CD4-positive, alpha-beta T cell treated with Interleukin-1 beta for 1 hour (primary cell): Measurements from ENCODE around the gene CEP104.

Experiments
- DNase-seq, 2 donors: peaks; one replicate each; pipeline ENCODE4 v3.0.0-alpha.2; 2020 to 2022

CEP104 gene

DNA sequence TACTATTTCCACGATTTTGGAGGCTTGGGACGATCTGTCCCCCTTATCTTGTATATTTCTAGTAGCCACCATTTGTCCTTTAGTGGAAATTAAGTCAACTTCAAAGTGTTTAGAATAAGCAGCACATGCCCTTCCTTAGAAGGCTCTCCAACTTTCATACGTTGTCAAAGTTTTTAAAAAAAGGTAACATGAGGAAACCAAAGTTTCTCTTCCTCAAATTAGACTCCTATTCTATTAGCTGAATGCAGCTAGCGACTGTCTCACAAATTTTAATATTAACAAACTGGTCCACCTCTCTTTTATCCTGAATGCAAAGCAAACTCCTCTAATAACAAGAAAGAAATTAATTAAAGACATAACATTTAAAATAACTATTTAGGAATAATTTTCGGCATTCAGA is 36.2 kb upstream of the CEP104 start:
- DNase-seq = no peak

GRCh38 chr1:3892748-3893147 is 35.7 kb upstream of the CEP104 start:
- no peak for DNase-seq

DNA sequence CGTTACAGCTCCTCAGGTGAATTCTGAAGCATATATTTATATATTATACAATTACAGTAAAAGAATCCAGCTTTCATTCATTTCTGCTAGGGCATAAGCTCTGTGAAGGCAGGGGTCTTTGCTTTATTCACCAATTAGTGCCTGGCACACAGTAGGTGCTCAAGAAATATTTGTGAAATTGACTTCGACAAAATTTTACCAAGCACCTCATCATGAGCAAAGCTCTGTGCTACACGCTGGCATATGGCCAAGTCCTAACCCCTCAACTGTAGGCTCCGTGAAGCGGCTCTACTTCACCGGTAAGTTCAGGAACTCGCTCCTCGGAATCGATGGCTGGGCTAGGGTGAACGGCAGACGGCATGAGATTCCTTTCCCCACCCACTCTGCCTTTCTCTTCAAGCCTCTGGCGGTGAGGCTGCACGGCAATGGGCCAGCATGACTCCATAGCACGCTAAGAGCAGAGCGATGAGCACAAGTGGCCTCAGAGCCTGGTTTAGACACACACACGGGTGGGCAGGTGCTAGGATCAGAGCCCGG is 34.4 kb upstream of the CEP104 start:
- no peak for DNase-seq

GRCh38 chr1:3890389-3891328 is 33.6 kb upstream of the CEP104 start:
- DNase-seq = peak in 1 of 2 donors; percentile 60

DNA sequence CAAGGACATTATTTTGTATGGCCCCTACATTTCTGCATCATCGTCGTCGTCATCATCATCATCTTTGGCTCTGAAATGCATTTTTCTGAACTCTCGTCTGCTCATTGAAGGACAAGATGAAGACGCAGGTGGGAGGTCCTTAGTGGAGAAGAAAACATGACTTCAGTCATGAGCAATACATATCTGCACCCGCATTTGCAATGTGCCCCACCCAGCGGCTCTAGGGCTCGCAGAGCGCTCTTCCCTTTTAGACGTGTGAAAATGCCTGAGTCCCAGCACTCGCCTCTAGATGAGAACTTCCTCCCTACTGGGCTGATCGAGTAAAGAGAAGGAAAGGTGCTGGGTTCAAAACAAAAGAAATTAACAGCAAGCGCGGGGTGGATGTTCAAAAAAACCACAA is 32.9 kb upstream of the CEP104 start:
- DNase-seq = peak; percentile 30 to 46

GRCh38 chr1:3888301-3888700 is 31.3 kb upstream of the CEP104 start:
- DNase-seq = no peak

GRCh38 chr1:3886691-3887090 is 29.7 kb upstream of the CEP104 start:
- DNase-seq = no peak

- DNase-seq = no peak
Observed at GRCh38 chr1:3886106-3886670, 29.2 kb upstream of the CEP104 start.

GRCh38 chr1:3885611-3886010 is 28.6 kb upstream of the CEP104 start:
- no peak for DNase-seq

DNA sequence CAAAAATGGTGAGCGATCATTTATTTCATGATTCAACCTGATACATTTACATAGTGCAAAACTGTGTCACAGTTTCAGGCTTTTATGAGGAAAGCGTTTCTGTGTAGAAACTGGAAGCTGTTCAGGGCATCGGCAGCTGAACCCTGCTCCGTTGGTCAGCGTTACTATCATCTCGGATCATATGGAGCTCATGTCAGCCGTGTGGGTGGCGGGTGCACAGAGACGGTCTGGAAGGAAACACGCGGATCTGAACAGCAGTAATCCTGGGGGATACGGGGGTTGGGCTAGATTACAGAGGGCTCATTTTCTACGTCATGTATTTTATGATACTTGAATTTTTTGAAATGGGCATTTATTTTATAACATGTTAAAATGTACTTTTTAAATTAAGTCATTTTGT is 28.0 kb upstream of the CEP104 start:
- no peak for DNase-seq

DNA sequence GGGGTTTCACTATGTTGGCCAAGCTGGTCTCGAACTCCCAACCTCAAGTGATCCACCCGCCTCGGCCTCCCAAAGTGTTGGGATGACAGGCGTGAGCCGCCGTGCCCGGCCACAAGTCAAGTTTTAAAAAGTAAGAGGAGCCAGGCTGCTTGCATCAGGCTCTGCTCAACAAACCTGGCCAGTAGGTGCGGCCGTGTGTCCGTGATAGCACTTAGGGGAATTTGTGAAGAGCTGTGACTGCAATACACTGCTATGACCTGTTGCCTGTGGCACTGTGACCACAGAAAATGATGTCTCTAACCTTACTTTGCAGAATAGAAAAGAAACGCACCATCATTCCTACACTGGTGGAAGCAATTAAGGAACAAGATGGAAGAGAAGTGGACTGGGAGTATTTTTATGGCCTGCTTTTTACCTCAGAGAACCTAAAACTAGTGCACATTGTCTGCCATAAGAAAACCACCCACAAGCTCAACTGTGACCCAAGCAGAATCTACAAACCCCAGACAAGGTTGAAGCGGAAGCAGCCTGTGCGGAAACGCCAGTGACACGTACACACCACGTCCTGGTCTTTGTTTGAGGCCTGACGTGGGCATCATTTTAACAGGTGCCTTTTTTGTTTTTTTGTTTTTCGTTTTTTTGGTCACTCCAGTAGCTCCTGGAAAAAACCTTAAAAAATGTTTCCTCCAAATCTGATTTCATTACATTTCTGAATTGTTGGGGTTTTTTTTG is 26.3 kb upstream of the CEP104 start:
- DNase-seq = peak; percentile 48 to 51

DNA sequence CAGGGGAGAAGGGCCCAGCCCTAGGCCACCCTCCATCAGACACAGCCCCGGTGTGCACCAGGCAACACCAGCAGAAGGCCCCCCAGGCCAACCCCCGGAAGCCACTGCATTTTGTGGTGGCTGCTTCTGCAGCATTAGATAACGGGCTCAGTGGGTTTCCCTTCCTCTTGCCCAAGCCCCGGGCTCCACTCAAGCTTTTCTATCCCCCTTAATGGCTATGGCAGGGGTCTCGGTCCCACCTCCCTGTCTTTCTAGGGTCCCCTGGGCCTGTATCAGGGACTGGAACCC is 24.1 kb upstream of the CEP104 start:
- DNase-seq = no peak

GRCh38 chr1:3880429-3881192 is 23.6 kb upstream of the CEP104 start:
- no peak for DNase-seq

DNA sequence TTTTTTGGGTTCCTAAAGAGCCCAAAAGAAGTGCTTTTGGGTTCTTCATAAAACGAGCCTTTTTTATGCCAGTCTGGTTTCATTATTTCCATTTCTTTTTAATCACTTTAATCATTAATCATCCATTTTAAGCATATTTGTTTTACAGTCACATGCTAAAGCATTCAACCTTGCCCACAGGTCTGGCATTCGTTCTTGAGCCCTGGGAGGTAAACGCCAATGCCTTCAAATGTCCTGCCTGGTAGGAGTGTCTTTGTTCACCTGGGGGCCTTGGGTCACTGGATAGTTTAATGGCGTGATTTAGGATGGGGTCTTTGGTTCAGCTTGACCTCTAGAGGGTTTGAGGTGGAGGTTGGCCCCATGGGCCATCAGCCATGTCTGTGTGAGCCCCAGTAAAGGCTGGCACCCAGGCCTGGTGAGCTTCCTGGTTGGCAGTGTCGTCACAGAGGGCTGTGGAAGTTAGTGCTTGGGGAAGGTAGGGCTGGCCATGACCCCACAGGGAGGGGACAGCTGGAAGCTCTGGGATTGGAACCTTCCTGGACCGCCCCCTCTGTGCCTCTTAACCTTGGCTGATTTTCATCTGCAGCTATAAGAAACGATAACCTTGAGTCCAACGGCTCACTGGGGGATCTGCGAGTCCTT is 22.9 kb upstream of the CEP104 start:
- DNase-seq = no peak

DNA sequence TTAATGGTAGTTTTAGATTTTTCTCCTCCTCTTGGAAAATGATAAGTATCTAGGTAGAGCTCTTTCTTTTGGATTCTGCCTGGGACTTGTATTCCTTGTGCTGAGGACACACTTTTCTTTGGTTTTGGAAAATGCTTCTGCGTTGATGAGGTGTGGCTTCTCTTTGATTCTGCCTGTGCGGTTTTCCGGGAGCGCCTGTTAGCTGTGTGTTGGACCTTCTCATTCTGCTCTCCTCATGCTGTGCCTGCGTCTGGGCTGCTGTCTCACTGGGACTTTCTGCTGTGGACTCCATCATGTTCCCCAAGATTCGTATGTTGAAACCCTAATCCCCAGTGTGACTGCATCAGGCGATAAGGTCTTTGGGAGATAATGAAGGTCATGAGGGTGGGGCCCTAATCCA is 22.1 kb upstream of the CEP104 start:
- no peak for DNase-seq

GRCh38 chr1:3876716-3877115 is 19.7 kb upstream of the CEP104 start:
- no peak for DNase-seq

DNA sequence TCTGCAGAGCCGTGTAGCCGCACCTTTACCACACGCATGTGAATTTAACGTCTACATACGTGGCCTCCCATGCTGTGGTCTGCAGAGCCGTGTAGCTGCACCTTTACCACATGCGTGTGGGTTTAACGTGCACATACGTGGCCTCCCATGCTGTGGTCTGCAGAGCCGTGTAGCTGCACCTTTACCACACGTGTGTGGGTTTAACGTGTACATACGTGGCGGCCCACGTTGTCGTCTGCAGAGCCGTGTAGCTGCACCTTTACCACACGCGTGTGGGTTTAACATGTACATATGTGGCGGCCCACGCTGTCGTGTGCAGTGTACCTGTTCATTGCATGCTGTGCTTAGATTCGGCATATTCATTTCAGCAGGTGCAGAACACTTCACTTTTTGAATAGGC is 17.7 kb upstream of the CEP104 start:
- DNase-seq = no peak

- DNase-seq = no peak
Observed at GRCh38 chr1:3872546-3872945, 15.5 kb upstream of the CEP104 start.

DNA sequence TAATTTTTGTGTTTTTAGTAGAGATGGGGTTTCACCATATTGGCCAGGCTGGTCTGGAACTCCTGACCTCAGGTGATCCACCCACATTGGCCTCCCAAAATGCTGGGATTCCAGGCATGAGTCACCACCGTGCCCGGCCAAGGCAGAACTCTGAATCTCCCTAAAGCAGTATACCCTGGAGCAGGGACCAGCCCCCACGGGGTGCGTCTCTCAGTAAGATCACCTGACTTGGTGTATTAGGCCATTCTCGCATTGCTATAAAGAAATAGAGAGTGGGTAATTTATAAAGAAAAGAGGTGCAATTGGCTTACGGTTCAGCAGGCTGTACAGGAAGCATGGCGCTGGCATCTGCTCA is 14.4 kb upstream of the CEP104 start:
- no peak for DNase-seq

GRCh38 chr1:3869751-3870301 is 12.8 kb upstream of the CEP104 start:
- no peak for DNase-seq

DNA sequence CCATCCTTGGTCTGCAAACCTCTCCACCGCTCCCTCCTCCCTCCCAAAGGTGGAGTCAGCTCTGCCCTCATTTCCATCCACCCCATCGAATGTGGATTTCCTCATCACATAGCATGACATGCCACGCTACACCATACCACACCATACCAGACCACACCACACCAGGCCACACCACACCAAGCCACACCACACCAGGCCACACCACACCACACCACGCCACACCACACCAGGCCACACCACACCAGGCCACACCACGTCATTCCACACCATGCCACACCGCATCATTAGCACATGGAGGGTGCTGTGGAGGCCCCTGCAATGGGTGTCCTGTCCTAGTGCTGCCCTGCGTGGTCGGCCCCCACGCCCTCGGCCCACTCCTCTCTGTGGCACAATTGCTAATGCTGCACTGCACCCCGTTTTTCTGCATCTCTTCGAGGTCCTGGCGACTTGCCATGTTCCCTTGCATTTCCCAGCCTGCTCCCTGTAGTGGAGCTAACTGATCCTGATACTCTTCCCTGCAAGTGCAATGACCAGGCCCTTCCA is 11.5 kb upstream of the CEP104 start:
- DNase-seq = no peak

DNA sequence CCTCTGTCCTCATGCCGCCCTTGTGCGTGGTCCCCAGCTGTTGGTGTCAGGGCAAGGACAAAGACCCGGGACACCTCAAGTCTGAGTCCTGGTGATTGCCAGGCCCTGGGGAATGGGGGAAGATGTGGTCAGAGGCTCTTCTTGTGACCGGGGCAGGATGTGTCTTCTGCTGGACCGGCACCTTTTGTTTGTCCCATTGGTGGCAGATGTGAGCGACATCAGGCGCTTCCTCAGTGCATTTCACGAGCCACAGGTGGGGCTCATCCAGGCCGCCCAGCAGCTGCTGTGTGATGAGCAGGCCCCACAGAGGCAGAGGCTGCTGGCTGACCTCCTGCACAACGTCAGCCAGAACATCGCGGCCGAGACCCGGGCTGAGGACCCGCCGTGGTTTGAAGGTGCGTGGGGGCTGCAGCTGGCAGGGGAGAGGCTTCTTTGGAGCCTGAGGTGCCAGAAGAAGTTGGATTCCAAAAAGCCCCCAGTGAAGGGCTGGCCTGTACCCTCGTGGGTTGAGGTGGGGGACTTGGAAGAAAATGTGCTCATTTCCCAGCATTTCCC is 8.7 kb upstream of the CEP104 start:
- no peak for DNase-seq
